ENCODE data around the gene SLC66A1. TPM values are rescaled to one million over a fixed set of nuclear protein-coding genes. Genes with fewer than 3 reads are reported as not detected.
"Not testable (repeated sequence)": the region's sequence is repeated elsewhere in the genome, so short reads cannot be mapped to it uniquely, and the experiment has no call there.

Gene SLC66A1
- total RNA-seq, 1 donor from 2014 or later: 4.8 TPM

DNA sequence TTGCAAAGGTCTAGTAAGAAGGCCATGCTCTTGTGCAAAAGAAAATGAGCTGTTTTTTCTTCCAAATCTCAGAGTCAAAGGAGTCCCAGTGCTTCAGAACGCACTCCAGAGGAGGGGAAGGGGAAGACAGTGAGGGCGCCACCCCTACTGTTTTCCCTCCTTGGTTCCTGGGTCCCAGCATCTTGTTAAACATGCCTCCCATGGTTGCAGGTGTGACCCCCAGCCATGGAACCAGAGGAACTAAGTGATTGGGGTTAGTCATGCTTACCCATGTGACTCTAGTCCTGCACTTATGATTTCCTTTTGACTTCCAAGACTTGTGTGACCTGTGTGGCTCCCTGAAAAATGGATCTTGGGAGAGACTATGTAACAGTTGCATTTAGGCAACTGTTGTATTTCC is 17.5 kb upstream of the SLC66A1 start:
- Histone ChIP-seq H3K36me3 (no peaks in the 10 kb centered on the region), H3F3A (ENCODE audit: low read depth) (no peaks in the 10 kb centered on the region), H3K27me3 (peaks cover 12% of the 10 kb centered on the region), H3K4me2 (no peak overlapping the region), H2AFZ (replicated peaks) (no peak overlapping the region), H3K27ac (no peak overlapping the region), H3K9ac (no peak overlapping the region), H3K4me1 (no peaks in the 10 kb centered on the region), H3K9me3 (ENCODE audit: low read depth) (peaks cover 10% of the 10 kb centered on the region), H3K79me2 (ENCODE audit: low read depth) (no peaks in the 10 kb centered on the region), H3K4me3 (no peak overlapping the region), H4K20me1 (ENCODE audit: low read depth) (no peaks in the 10 kb centered on the region)
- no peak for DNase-seq (ENCODE audit: low spot score)
- no peak overlapping the region for H3K27ac Mint-ChIP-seq
- no peak overlapping the region for H3K4me3 Mint-ChIP-seq
- H3K36me3 Mint-ChIP-seq: peaks cover 55% of the 10 kb centered on the region
- H3K4me1 Mint-ChIP-seq: no peaks in the 10 kb centered on the region
- H3K27me3 Mint-ChIP-seq (ENCODE audit: insufficient read depth, low read depth): peaks cover 3% of the 10 kb centered on the region
- TF ChIP-seq EZH2 (IDR thresholded peaks at IDR 0.05): no peak
- TF ChIP-seq EZH2phosphoT487 (IDR thresholded peaks at IDR 0.05): no peak
- TF ChIP-seq, protein P1, sequence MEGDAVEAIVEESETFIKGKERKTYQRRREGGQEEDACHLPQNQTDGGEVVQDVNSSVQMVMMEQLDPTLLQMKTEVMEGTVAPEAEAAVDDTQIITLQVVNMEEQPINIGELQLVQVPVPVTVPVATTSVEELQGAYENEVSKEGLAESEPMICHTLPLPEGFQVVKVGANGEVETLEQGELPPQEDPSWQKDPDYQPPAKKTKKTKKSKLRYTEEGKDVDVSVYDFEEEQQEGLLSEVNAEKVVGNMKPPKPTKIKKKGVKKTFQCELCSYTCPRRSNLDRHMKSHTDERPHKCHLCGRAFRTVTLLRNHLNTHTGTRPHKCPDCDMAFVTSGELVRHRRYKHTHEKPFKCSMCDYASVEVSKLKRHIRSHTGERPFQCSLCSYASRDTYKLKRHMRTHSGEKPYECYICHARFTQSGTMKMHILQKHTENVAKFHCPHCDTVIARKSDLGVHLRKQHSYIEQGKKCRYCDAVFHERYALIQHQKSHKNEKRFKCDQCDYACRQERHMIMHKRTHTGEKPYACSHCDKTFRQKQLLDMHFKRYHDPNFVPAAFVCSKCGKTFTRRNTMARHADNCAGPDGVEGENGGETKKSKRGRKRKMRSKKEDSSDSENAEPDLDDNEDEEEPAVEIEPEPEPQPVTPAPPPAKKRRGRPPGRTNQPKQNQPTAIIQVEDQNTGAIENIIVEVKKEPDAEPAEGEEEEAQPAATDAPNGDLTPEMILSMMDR (IDR thresholded peaks at IDR 0.05): no peak
- peaks cover 41% of the 10 kb centered on the region for H3K9me3 Mint-ChIP-seq

DNA sequence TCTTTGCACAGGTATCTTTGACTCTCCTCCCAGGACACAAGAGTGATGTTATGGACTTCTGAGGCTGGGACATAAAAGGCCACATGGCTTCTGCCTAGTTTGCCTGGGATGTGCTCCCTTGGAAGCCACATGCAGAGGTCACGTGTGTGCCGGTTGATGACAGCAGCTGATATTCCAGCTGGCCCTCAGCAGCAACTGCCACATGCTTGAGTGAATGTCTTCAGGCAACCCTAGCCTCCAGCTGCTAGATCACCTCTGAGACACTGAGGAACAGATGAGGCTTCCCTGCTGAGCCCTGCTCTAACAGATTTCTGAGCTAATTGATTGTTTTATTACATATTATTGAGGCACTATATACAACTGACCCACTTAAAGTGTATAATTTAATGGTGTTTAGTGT is 11.9 kb upstream of the SLC66A1 start:
- no peaks in the 10 kb centered on the region for H3K4me1 Mint-ChIP-seq

GRCh38 chr1:19304081-19304480 is 8.0 kb upstream of the SLC66A1 start:
- H3K27ac ChIP-seq; H3K27me3 Mint-ChIP-seq (ENCODE audit: insufficient read depth, low read depth); H3K27ac Mint-ChIP-seq; H3K36me3 ChIP-seq; H3K4me1 Mint-ChIP-seq; H3K4me3 Mint-ChIP-seq; H3K9me3 ChIP-seq (ENCODE audit: low read depth); H3K4me3 ChIP-seq; H3F3A ChIP-seq (ENCODE audit: low read depth); H2AFZ ChIP-seq (replicated peaks); H3K9me3 Mint-ChIP-seq; H3K4me1 ChIP-seq; H3K79me2 ChIP-seq (ENCODE audit: low read depth); H4K20me1 ChIP-seq (ENCODE audit: low read depth); DNase-seq (ENCODE audit: low spot score); H3K9ac ChIP-seq; H3K4me2 ChIP-seq; H3K27me3 ChIP-seq: not testable (repeated sequence)
- H3K36me3 Mint-ChIP-seq: peaks cover 45% of the 10 kb centered on the region

More for the DNA sequence above, 11.9 kb upstream of the SLC66A1 start:
- Histone ChIP-seq H3F3A (ENCODE audit: low read depth) (no peaks in the 10 kb centered on the region), H3K4me3 (no peak overlapping the region), H3K4me1 (no peaks in the 10 kb centered on the region), H3K9me3 (ENCODE audit: low read depth) (peaks cover under 1% of the 10 kb centered on the region), H2AFZ (replicated peaks) (no peak overlapping the region), H3K27ac (no peak overlapping the region), H3K27me3 (no peaks in the 10 kb centered on the region), H4K20me1 (ENCODE audit: low read depth) (no peaks in the 10 kb centered on the region), H3K4me2 (no peak overlapping the region), H3K79me2 (ENCODE audit: low read depth) (no peaks in the 10 kb centered on the region), H3K9ac (no peak overlapping the region), H3K36me3 (no peaks in the 10 kb centered on the region)
- Mint-ChIP-seq H3K4me3 (no peak overlapping the region), H3K9me3 (peaks cover 10% of the 10 kb centered on the region), H3K36me3 (peaks cover 49% of the 10 kb centered on the region), H3K27ac (no peak overlapping the region), H3K27me3 (ENCODE audit: insufficient read depth, low read depth) (peaks cover under 1% of the 10 kb centered on the region)
- TF ChIP-seq EZH2phosphoT487 (IDR thresholded peaks at IDR 0.05) (no peak), EZH2 (IDR thresholded peaks at IDR 0.05) (no peak)
- TF ChIP-seq, protein P1 (IDR thresholded peaks at IDR 0.05): no peak
- no peak for DNase-seq (ENCODE audit: low spot score)

DNA sequence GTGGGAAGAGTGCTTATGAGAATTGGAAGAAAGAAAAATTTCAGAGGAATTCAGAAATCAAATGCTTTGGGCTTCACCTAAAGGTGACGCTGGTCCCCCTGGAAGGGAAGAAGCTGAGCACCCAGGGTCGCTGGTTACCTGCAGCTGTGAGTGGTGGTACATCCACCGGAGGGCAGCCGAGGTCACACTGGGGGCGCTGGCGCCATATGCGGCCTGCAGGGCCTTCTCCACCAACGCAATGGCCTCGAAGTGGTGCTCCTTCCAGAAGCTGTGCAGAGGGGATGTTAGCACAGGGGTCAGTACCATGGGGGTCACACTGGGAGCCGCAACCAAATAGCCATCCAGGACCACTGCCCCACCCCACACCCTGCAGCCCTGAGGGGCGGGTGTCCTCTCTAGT is 6.2 kb upstream of the SLC66A1 start:
- Mint-ChIP-seq H3K4me1 (peaks cover 17% of the 10 kb centered on the region), H3K27me3 (ENCODE audit: insufficient read depth, low read depth) (peaks cover 3% of the 10 kb centered on the region), H3K4me3 (no peak overlapping the region), H3K36me3 (peaks cover 35% of the 10 kb centered on the region), H3K27ac (no peak overlapping the region), H3K9me3 (no peaks in the 10 kb centered on the region)
- H3K4me1 ChIP-seq: peaks cover 4% of the 10 kb centered on the region
- H4K20me1 ChIP-seq (ENCODE audit: low read depth): peaks cover 23% of the 10 kb centered on the region
- H3K4me2 ChIP-seq: no peak overlapping the region
- no peak overlapping the region for H3K4me3 ChIP-seq
- H2AFZ ChIP-seq (replicated peaks): no peak overlapping the region
- no peak overlapping the region for H3K27ac ChIP-seq
- H3K79me2 ChIP-seq (ENCODE audit: low read depth): peaks cover 20% of the 10 kb centered on the region
- no peaks in the 10 kb centered on the region for H3K9me3 ChIP-seq (ENCODE audit: low read depth)
- no peak overlapping the region for H3K9ac ChIP-seq
- no peaks in the 10 kb centered on the region for H3K27me3 ChIP-seq
- DNase-seq (ENCODE audit: low spot score): no peak
- no peaks in the 10 kb centered on the region for H3F3A ChIP-seq (ENCODE audit: low read depth)
- TF ChIP-seq EZH2 (IDR thresholded peaks at IDR 0.05): no peak
- TF ChIP-seq, protein P1 (IDR thresholded peaks at IDR 0.05): no peak
- TF ChIP-seq EZH2phosphoT487 (IDR thresholded peaks at IDR 0.05): no peak
- H3K36me3 ChIP-seq: no peaks in the 10 kb centered on the region
